CD4-positive, alpha-beta T cell (primary cell): ENCODE measurements around the gene ZNF689. TPM values are rescaled to one million over a fixed set of nuclear protein-coding genes. Genes with fewer than 3 reads are reported as not detected.
A peak's percentile ranks its signal among the peaks of the same experiment; 100 is the strongest.

Experiments used
- ATAC-seq: fragments of 200-7000 bp; cut with Tn5 transposase; one replicate; pipeline ENCODE4 v1.10.0; 2022; ENCODE audit warnings: mild to moderate bottlenecking; ENCODE audit not compliant: poor library complexity
- CTCF ChIA-PET: fragments of 350-600 bp; sonication (Branson Sonifier 250); formaldehyde crosslinking; loops from one replicate; lab custom pipeline; 2021; ENCODE audit warnings: antibody characterized with exemption, inconsistent platforms; lab: Charles Lee
- POLR2A ChIA-PET: fragments of 350-600 bp; sonication (Branson Sonifier 250); formaldehyde crosslinking; loops from one replicate; lab custom pipeline; 2021; ENCODE audit warnings: antibody characterized with exemption, inconsistent platforms; lab: Charles Lee
- DNase-seq, 14 experiments: peaks; one replicate each; pipeline ENCODE4 v3.0.0-alpha.2; 2013 to 2020; ENCODE audit warnings: mixed read lengths in 2 of 14
- H3K27ac ChIP-seq, 2 donors: one replicate each; pipeline versions ENCODE4 v1.5.1 to v1.7.0; 2013; ENCODE audit warnings: low read length in 2 of 2, low read depth in 1 of 2, mild to moderate bottlenecking in 1 of 2
- H3K27me3 ChIP-seq, 2 experiments: 1 replicate in 1 of 2; 2 replicates in 1 of 2; pipeline versions ENCODE4 v1.6.1 to v1.7.0; 2013; ENCODE audit warnings: low read length in 2 of 2, control low read depth in 1 of 2, mild to moderate bottlenecking in 1 of 2, moderate library complexity in 1 of 2; ENCODE audit not compliant: insufficient read depth in 2 of 2, control insufficient read depth in 1 of 2
- H3K36me3 ChIP-seq: one replicate; pipeline ENCODE4 v1.6.1; 2013; ENCODE audit warnings: low read length, control low read depth; ENCODE audit not compliant: insufficient read depth
- H3K4me1 ChIP-seq: one replicate; pipeline ENCODE4 v1.6.1; 2013; ENCODE audit warnings: low read length, control low read depth; ENCODE audit not compliant: insufficient read depth
- H3K4me3 ChIP-seq: one replicate; pipeline ENCODE4 v1.5.1; 2013; ENCODE audit warnings: mild to moderate bottlenecking, low read length, moderate library complexity
- H3K9me3 ChIP-seq, 2 experiments: 1 replicate in 1 of 2; 2 replicates in 1 of 2; pipeline versions ENCODE4 v1.6.1 to v1.7.0; 2013; ENCODE audit warnings: low read length in 2 of 2, mild to moderate bottlenecking in 2 of 2, control low read depth in 1 of 2, moderate library complexity in 1 of 2; ENCODE audit not compliant: control insufficient read depth in 1 of 2, insufficient read depth in 1 of 2
- H3K27ac Mint-ChIP-seq: one replicate; pipeline ENCODE4 v1.8.0; 2020; ENCODE audit warnings: mixed read lengths
- H3K27me3 Mint-ChIP-seq: one replicate; pipeline ENCODE4 v1.8.0; 2021; ENCODE audit warnings: mixed read lengths
- H3K36me3 Mint-ChIP-seq: one replicate; pipeline ENCODE4 v1.8.0; 2021; ENCODE audit warnings: low read depth, mixed read lengths
- H3K4me1 Mint-ChIP-seq: one replicate; pipeline ENCODE4 v1.8.0; 2021; ENCODE audit warnings: low read depth, mixed read lengths
- H3K4me3 Mint-ChIP-seq: one replicate; pipeline ENCODE4 v1.8.0; 2020; ENCODE audit warnings: mild to moderate bottlenecking, mixed read lengths
- H3K9me3 Mint-ChIP-seq: one replicate; pipeline ENCODE4 v1.8.0; 2020; ENCODE audit warnings: mixed read lengths
- intact Hi-C, 2 experiments: fragments of 100-400 bp; cut with DNase I in 1 of 2; cut with micrococcal nuclease in 1 of 2; formaldehyde crosslinking; loops; one replicate each; pipeline versions ENCODE4 v1.15.1 to v1.9.0; 2023 to 2025; cut with DNase I, micrococcal nuclease
- total RNA-seq, 174 experiments: library from RNA in 2 of 174; stranded (reverse) in 2 of 174; gene quantifications; one replicate each; pipeline ENCODE4 v1.2.3 and lab custom pipeline; 2021 to 2026
- TF ChIP-seq, protein P1 (sequence below): fragments of 200-600 bp; IDR thresholded peaks from one replicate; pipeline ENCODE4 v1.8.0; 2022; ENCODE audit warnings: antibody characterized with exemption, mild to moderate bottlenecking

Gene ZNF689
- total RNA-seq, 2 experiments from 2014 or later: 15.3 to 15.7 TPM

DNA sequence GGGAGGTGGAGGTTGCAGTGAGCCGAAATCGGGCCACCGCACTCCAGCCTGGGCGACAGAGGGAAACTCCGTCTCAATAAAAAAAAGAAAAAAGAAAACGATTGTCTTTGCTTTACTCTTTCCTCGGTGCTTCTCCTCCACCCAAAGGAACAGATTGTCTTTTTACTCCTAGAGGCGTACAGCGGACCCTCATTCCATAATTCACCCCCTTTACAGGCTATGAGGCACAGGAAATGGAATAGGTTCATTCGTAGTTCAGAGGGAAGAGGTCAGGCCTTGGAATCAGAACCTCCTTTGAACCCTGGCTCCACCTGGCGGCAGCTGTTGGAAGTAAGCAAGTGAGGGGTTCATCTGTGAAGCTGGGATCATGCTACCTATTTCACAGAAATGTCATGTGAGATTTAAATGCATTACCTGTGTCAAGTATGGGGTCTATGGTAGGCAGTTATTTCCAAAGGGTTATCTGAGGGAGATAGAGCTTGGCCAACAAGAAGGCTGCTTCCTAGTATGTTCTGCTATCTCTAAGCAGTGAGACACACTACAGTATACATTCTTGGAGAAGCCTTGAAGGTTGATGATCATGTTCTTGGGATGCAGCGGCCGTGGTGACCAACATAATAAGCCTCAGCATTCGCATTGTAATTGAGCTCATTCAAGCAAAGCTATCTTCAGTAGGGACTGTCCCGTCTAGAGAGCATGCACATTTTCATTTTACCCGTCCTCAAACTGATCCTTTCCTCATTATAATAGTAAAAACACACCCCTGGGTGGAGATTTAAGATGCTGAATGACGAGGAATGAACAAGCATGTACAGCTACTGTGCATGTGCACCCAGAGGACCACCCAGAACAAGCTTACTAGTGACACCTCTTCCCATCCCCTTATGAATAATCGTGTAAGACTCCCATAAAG is 18.7 kb upstream of the ZNF689 start:
- intact Hi-C loops: loop anchor here (1.0 to 2.0 kb wide), 4 partner anchors 18 to 198 kb away; partner anchors contain the start of genes ZNF689 (in 2 of the 2), DCTPP1 (in 1 of the 2) and ZNF785 (in 1 of the 2)
- Mint-ChIP-seq H3K27ac (peak overlapping the region; percentile 71), H3K4me1 (peaks cover 9% of the 10 kb centered on the region), H3K9me3 (no peaks in the 10 kb centered on the region), H3K4me3 (peak overlapping the region; percentile 59), H3K36me3 (no peaks in the 10 kb centered on the region), H3K27me3 (no peaks in the 10 kb centered on the region)
- H3K4me1 ChIP-seq: peaks cover 13% of the 10 kb centered on the region
- peak overlapping the region; percentile 29 for H3K4me3 ChIP-seq
- ATAC-seq: peak; percentile 99
- POLR2A ChIA-PET: interaction anchor here (0.8 to 1.8 kb wide), 10 partner anchors 9 to 211 kb away, joined by 3 to 8 read pairs (median 4); partner anchors contain the start of genes DCTPP1, FBRS, PRR14 and ZNF689
- no peaks in the 10 kb centered on the region for H3K36me3 ChIP-seq
- no peak overlapping the region for H3K27ac ChIP-seq
- TF ChIP-seq, protein P1, sequence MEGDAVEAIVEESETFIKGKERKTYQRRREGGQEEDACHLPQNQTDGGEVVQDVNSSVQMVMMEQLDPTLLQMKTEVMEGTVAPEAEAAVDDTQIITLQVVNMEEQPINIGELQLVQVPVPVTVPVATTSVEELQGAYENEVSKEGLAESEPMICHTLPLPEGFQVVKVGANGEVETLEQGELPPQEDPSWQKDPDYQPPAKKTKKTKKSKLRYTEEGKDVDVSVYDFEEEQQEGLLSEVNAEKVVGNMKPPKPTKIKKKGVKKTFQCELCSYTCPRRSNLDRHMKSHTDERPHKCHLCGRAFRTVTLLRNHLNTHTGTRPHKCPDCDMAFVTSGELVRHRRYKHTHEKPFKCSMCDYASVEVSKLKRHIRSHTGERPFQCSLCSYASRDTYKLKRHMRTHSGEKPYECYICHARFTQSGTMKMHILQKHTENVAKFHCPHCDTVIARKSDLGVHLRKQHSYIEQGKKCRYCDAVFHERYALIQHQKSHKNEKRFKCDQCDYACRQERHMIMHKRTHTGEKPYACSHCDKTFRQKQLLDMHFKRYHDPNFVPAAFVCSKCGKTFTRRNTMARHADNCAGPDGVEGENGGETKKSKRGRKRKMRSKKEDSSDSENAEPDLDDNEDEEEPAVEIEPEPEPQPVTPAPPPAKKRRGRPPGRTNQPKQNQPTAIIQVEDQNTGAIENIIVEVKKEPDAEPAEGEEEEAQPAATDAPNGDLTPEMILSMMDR: peak; percentile 90
- peak; percentile 78 to 93 (median 87) for DNase-seq
- no peaks in the 10 kb centered on the region for H3K27me3 ChIP-seq
- CTCF ChIA-PET: interaction anchor here (0.6 to 2.0 kb wide), 20 partner anchors 9 to 537 kb away, joined by 3 to 15 read pairs (median 4); partner anchors contain the start of genes DCTPP1, PRR14, ZNF688 and ZNF747
- peaks cover 0 to 3% of the 10 kb centered on the region in 2 experiments for H3K9me3 ChIP-seq

DNA sequence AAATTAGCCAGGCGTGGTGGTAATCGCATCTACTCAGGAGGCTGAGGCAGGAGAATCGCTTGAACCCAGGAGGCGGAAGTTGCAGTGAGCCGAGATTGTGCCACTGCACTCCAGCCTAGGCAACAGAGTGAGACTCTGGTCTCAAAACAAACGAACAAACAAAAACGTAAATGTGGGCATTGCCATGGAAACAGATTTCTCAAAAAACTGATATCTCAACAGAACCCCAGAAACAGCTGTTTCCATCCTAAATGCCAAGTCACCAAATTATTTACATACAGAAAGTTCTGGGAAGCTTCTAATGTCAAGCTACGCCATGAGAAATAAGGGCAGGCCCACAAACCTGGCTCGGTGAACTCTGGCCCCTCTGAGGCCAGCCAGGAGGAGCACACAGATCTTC is 16.0 kb upstream of the ZNF689 start:
- Histone ChIP-seq H3K4me3 (no peak overlapping the region), H3K9me3 (peaks cover 0 to 3% of the 10 kb centered on the region in 2 experiments), H3K4me1 (peaks cover 4% of the 10 kb centered on the region), H3K36me3 (no peaks in the 10 kb centered on the region), H3K27ac (no peak overlapping the region), H3K27me3 (no peaks in the 10 kb centered on the region)
- DNase-seq (no peak), ATAC-seq (no peak)
- TF ChIP-seq, protein P1: no peak
- intact Hi-C loops: no loop called here
- no peak overlapping the region for H3K27ac Mint-ChIP-seq
- H3K36me3 Mint-ChIP-seq: no peaks in the 10 kb centered on the region
- ChIA-PET POLR2A (no interaction called here), CTCF (interaction anchor here (1.0 to 1.2 kb wide), 2 partner anchors 11 to 28 kb away, joined by 3 read pairs; no protein-coding TSS in a partner anchor)
- H3K9me3 Mint-ChIP-seq: no peaks in the 10 kb centered on the region
- H3K4me1 Mint-ChIP-seq: peaks cover 6% of the 10 kb centered on the region
- H3K4me3 Mint-ChIP-seq: no peak overlapping the region
- no peaks in the 10 kb centered on the region for H3K27me3 Mint-ChIP-seq

DNA sequence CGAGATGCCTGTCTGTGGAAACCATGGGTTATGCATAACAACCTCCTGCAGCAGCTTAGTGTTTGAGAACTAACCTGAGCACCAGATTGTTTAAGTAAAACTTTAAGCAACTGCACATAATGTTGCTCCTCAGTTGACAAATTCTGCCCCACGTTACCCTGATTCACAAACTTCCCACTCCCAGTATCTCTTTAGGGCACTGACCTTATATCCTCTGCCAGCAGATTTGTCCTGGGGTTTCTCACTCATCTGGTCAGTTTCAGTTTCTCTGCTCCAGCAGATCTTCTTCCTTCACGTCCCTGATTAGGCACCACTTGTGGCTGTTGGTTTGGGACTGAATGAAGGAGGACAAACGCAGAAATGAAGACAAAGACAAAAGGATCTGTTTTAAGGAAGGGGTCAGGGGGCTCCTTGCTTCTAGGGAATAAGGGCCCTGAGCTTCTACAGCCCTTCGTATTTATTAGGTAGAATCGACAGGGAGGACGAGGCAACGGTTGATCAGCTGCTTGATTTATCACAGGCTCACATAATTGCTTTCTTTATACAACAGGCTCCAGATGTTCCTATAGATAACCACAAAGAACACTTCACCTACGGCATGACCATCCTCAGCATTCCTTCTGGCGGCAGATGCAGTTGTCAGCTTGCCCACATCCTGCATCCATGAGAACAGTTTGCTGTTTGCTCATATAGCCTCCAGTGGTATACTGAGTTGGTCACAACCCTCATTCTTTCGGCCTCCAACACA is 13.5 kb upstream of the ZNF689 start:
- peaks cover 3% of the 10 kb centered on the region for H3K4me1 ChIP-seq
- POLR2A ChIA-PET: no interaction called here
- CTCF ChIA-PET: no interaction called here

More for the DNA sequence above, 13.5 kb upstream of the ZNF689 start:
- intact Hi-C loops: no loop called here
- no peaks in the 10 kb centered on the region for H3K27me3 Mint-ChIP-seq
- peaks cover 0 to 3% of the 10 kb centered on the region in 2 experiments for H3K9me3 ChIP-seq
- H3K9me3 Mint-ChIP-seq: no peaks in the 10 kb centered on the region
- TF ChIP-seq, protein P1: no peak
- peaks cover 3% of the 10 kb centered on the region for H3K4me1 Mint-ChIP-seq
- DNase-seq: no peak
- H3K4me3 ChIP-seq: no peak overlapping the region
- H3K27ac ChIP-seq: no peak overlapping the region
- no peaks in the 10 kb centered on the region for H3K36me3 Mint-ChIP-seq
- H3K36me3 ChIP-seq: no peaks in the 10 kb centered on the region
- ATAC-seq: no peak
- no peak overlapping the region for H3K27ac Mint-ChIP-seq
- H3K4me3 Mint-ChIP-seq: no peak overlapping the region
- no peaks in the 10 kb centered on the region for H3K27me3 ChIP-seq
